ENCODE results near the gene TULP4. TPM values are rescaled to one million over a fixed set of nuclear protein-coding genes. Genes with fewer than 3 reads are reported as not detected.

TULP4 gene
- total RNA-seq, 1 experiment from 2014 or later = 21.5 TPM

- Histone ChIP-seq H3K27me3 (ENCODE audit: low read length) (no peaks in the 10 kb centered on the region), H3K9me2 (replicated peaks; ENCODE audit: low read length) (no peaks in the 10 kb centered on the region), H3K4me3 (ENCODE audit: low read length) (no peak overlapping the region), H3K9ac (ENCODE audit: low read length) (no peak overlapping the region), H3K27ac (ENCODE audit: low read length) (no peak overlapping the region), H3K4me1 (ENCODE audit: insufficient read depth, low read length) (0 out of 2 replicates have a peak, but pooled peaks cover 7% of the 10 kb centered on the region), H2AFZ (ENCODE audit: low read length) (no peak overlapping the region), H3K79me2 (ENCODE audit: low read length) (no peaks in the 10 kb centered on the region), H3F3A (ENCODE audit: low read length, unreplicated experiment) (no peaks in the 10 kb centered on the region), H3K4me2 (ENCODE audit: low read length) (no peak overlapping the region), H3K36me3 (ENCODE audit: low read depth, low read length) (no peaks in the 10 kb centered on the region), H3K9me3 (ENCODE audit: low read length) (no peaks in the 10 kb centered on the region), H4K20me1 (ENCODE audit: low read length) (no peaks in the 10 kb centered on the region)
- BruUV-seq (replicated peaks) = no TSS peak
- peak; percentile 30 for DNase-seq
- no peak for TF ChIP-seq CTCF (conservative IDR thresholded peaks at IDR 0.05; ENCODE audit: low read depth, low read length)
- TF ChIP-seq EZH2 (IDR thresholded peaks at IDR 0.05; ENCODE audit: low read length, unreplicated experiment) = no peak
- no peak for TF ChIP-seq EZH2phosphoT487 (IDR thresholded peaks at IDR 0.05; ENCODE audit: borderline replicate concordance, low read length)
- intact Hi-C loops (cut with micrococcal nuclease) = loop anchor here (5.0 to 10.0 kb wide), 2 partner anchors 39 to 146 kb away; no protein-coding TSS in a partner anchor
- ChIA-PET CTCF (no interaction called here), POLR2A (ENCODE audit: unreplicated experiment) (no interaction called here)
- ATAC-seq = peak; percentile 91
Observed at GRCh38 chr6:158381214-158381613, 68.9 kb downstream of the TULP4 start.

- Histone ChIP-seq H3K27ac (ENCODE audit: low read length) (no peak overlapping the region), H3K4me1 (ENCODE audit: insufficient read depth, low read length) (0 out of 2 replicates have a peak, but pooled peaks cover 7% of the 10 kb centered on the region), H3K4me2 (ENCODE audit: low read length) (no peak overlapping the region), H3K27me3 (ENCODE audit: low read length) (no peaks in the 10 kb centered on the region), H3K79me2 (ENCODE audit: low read length) (no peaks in the 10 kb centered on the region), H3F3A (ENCODE audit: low read length, unreplicated experiment) (no peaks in the 10 kb centered on the region), H3K9ac (ENCODE audit: low read length) (no peak overlapping the region), H3K4me3 (ENCODE audit: low read length) (no peak overlapping the region), H3K9me2 (replicated peaks; ENCODE audit: low read length) (no peaks in the 10 kb centered on the region), H3K36me3 (ENCODE audit: low read depth, low read length) (no peaks in the 10 kb centered on the region), H4K20me1 (ENCODE audit: low read length) (no peaks in the 10 kb centered on the region), H3K9me3 (ENCODE audit: low read length) (no peaks in the 10 kb centered on the region), H2AFZ (ENCODE audit: low read length) (no peak overlapping the region)
- CTCF ChIA-PET = no interaction called here
- BruUV-seq (replicated peaks) = no TSS peak
- POLR2A ChIA-PET (ENCODE audit: unreplicated experiment) = no interaction called here
- TF ChIP-seq EZH2 (IDR thresholded peaks at IDR 0.05; ENCODE audit: low read length, unreplicated experiment) (no peak), CTCF (conservative IDR thresholded peaks at IDR 0.05; ENCODE audit: low read depth, low read length) (no peak), EZH2phosphoT487 (IDR thresholded peaks at IDR 0.05; ENCODE audit: borderline replicate concordance, low read length) (no peak)
- intact Hi-C loops (cut with micrococcal nuclease) = loop anchor here (5.0 to 10.0 kb wide), 2 partner anchors 40 to 148 kb away; no protein-coding TSS in a partner anchor
- ATAC-seq (no peak), DNase-seq (no peak)
Observed at GRCh38 chr6:158382491-158382890, 70.2 kb downstream of the TULP4 start.

- intact Hi-C loops (cut with micrococcal nuclease) = loop anchor here (5.0 to 10.0 kb wide), 2 partner anchors 41 to 148 kb away; no protein-coding TSS in a partner anchor
- H3K79me2 ChIP-seq (ENCODE audit: low read length) = no peaks in the 10 kb centered on the region
- H3K36me3 ChIP-seq (ENCODE audit: low read depth, low read length) = no peaks in the 10 kb centered on the region
- H3K27ac ChIP-seq (ENCODE audit: low read length) = no peak overlapping the region
- no peaks in the 10 kb centered on the region for H4K20me1 ChIP-seq (ENCODE audit: low read length)
- CTCF ChIA-PET = no interaction called here
- BruUV-seq (replicated peaks) = no TSS peak
- H3K4me3 ChIP-seq (ENCODE audit: low read length) = no peak overlapping the region
- ATAC-seq (no peak), DNase-seq (no peak)
- no peak overlapping the region for H2AFZ ChIP-seq (ENCODE audit: low read length)
- no peak for TF ChIP-seq EZH2phosphoT487 (IDR thresholded peaks at IDR 0.05; ENCODE audit: borderline replicate concordance, low read length)
- TF ChIP-seq CTCF (conservative IDR thresholded peaks at IDR 0.05; ENCODE audit: low read depth, low read length) = no peak
- no peak for TF ChIP-seq EZH2 (IDR thresholded peaks at IDR 0.05; ENCODE audit: low read length, unreplicated experiment)
- no peaks in the 10 kb centered on the region for H3F3A ChIP-seq (ENCODE audit: low read length, unreplicated experiment)
- no peaks in the 10 kb centered on the region for H3K9me2 ChIP-seq (replicated peaks; ENCODE audit: low read length)
- POLR2A ChIA-PET (ENCODE audit: unreplicated experiment) = no interaction called here
- no peaks in the 10 kb centered on the region for H3K27me3 ChIP-seq (ENCODE audit: low read length)
- H3K9ac ChIP-seq (ENCODE audit: low read length) = no peak overlapping the region
- H3K9me3 ChIP-seq (ENCODE audit: low read length) = no peaks in the 10 kb centered on the region
- no peak overlapping the region for H3K4me2 ChIP-seq (ENCODE audit: low read length)
- H3K4me1 ChIP-seq (ENCODE audit: insufficient read depth, low read length) = 0 out of 2 replicates have a peak, but pooled peaks cover 7% of the 10 kb centered on the region
Observed at GRCh38 chr6:158383057-158383456, 70.8 kb downstream of the TULP4 start.

All from PC-3 (cell line).